Keratinocyte (primary cell): ENCODE measurements around the gene ERF.

Source experiments
- CTCF ChIP-seq, 3 experiments: IDR thresholded peaks in 1 of 3; conservative IDR thresholded peaks in 1 of 3; optimal IDR thresholded peaks in 1 of 3; 2 replicates in 2 of 3; 3 replicates in 1 of 3; pipeline versions ENCODE3 to v1.5.1; 2011; ENCODE audit warnings: low read length in 3 of 3, mild to moderate bottlenecking in 3 of 3, moderate library complexity in 2 of 3, control low read depth in 1 of 3, inconsistent platforms in 1 of 3; ENCODE audit not compliant: insufficient read depth in 2 of 3; ENCODE audit errors: extremely low read depth in 1 of 3
- EZH2 ChIP-seq: IDR thresholded peaks from one replicate; pipeline ENCODE4 v1.6.1; 2012; ENCODE audit warnings: inconsistent platforms, mild to moderate bottlenecking, low read length, moderate library complexity

- TF ChIP-seq CTCF (optimal IDR thresholded peaks at IDR 0.05 in 1 of 3, IDR thresholded peaks at IDR 0.05 in 1 of 3, conservative IDR thresholded peaks at IDR 0.05 in 1 of 3; ENCODE audit: extremely low read depth in 1 of 3, insufficient read depth in 2 of 3, low read length in 3 of 3) (no peak), EZH2 (no peak)
These were observed 29.8 kb upstream of the ERF start for GRCh38 chr19:42284591-42285341.
